ENCODE data around the gene PACSIN2.
"Not testable (repeated sequence)": the region's sequence is repeated elsewhere in the genome, so short reads cannot be mapped to it uniquely, and the experiment has no call there.

The PACSIN2 gene

DNA sequence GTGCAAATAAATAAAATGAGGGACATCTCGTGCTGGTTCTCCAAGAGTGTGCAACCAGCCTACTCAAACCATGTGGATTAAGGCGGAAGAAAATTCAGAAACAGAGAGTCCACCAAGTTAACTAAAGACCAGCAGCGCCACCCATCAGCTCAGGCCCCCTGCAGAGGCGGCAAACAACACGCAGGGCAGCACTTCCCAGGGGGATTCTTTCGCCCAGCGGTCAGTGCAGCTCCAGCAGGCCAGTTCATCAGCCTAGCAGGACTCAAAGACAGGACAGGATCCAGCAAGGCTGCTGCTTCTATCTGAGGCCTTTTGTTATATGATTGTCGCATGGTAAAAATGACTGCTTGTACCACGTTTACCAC, 51.7 kb downstream of the PACSIN2 start:
- DNase-seq, result no peak

DNA sequence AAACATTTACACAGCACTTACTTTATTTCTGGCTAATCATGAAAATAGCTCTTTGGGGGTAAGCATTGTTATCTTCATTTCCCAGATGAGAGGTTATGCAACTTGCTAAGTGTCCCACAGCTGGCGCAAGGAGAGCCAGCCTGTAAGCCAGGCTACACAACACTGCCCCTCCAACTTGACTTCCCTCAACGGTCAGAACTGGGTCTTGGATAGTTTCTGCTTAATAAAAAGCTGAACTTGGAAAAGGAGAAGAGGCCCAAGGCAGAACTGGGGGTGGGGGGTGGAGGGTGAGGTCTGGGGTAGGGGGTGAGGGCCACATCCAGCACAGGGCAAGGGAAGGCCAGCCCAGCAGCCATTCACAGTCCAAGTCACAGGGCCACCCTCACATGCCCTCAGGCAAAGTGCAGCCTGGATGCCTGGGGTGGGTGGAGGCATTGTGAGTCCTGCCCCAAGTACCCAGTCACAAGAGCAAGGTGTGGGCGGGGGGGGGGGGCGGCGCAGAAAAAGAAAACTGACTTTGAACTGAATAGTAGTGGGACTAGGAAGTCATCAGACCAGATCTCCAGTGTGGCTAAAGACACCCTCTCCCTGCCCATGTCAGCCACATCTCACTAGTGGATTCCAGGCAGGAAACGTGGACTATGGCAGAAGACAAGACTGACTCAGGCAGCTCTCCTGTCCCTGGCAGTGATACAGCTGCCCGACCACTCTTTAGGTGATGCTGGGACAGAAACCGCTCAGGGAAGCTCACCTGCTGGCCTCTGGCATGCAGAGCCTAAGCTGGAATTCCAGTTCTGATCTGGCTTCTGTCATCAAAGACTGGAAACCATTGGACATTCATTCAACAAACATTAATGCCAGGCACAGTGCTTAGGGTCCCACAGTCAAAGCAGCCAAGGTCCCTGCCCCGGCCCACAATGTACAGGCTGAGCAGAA, 52.4 kb downstream of the PACSIN2 start:
- no peak for DNase-seq

- DNase-seq, result no peak
Observed at GRCh38 chr22:42961810-42962209, 53.1 kb downstream of the PACSIN2 start.

- DNase-seq, result not testable (repeated sequence)
Observed at GRCh38 chr22:42961400-42961690, 53.6 kb downstream of the PACSIN2 start.

- DNase-seq, result no peak
Observed at GRCh38 chr22:42960531-42961399, 54.2 kb downstream of the PACSIN2 start.

GRCh38 chr22:42959576-42960509, 55.1 kb downstream of the PACSIN2 start:
- no peak for DNase-seq

- no peak for DNase-seq
Observed at GRCh38 chr22:42958937-42959336, 56.0 kb downstream of the PACSIN2 start.

- DNase-seq, result no peak
Observed at GRCh38 chr22:42957958-42958357, 57.0 kb downstream of the PACSIN2 start.

GRCh38 chr22:42957544-42957943, 57.4 kb downstream of the PACSIN2 start:
- no peak for DNase-seq

DNA sequence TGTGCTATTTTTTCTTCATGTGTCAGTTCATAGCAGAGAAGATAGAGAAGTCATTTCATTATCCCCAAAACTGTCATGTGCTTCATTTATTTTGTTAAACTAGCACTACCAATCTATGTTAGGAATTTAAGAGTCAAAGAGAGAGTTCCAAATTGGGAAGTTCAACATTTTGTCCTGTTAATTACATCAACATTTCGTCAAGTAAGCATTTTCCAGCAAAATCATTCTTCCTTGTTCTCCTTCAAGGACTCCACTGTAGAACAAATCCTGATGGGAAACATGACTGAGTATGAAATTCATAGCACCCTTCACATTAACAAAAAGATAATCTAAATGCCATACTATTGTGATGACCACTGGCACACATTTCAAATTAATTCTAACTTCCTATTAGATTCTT, 59.1 kb downstream of the PACSIN2 start:
- DNase-seq, result no peak

DNA sequence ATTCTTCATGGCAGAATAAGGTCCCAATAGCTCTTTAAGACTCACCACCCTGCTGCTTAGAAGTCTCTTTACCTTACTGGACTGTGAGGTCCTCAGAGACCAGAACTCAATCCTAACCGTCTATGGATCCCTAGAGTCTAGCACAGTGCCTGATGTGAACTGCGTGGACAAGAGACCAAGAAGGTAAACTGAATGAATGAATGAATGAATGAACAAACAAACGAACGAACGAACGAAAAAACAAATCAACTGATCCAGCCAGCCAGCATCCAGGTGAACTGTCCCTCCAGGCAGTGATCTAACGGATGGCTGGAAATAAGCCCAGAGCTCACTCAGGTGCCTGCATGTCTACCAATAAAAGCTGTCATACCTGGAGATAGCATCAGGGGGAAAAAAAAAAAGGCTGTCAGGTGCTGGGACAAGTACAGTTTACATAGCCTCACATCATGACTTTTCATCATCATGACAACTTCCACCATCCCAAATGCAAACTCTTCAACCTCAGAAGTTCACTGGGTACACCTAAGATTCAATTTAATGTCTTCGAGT, 59.8 kb downstream of the PACSIN2 start:
- no peak for DNase-seq

- DNase-seq, result not testable (repeated sequence)
Observed at GRCh38 chr22:42953751-42954150, 61.2 kb downstream of the PACSIN2 start.

DNA sequence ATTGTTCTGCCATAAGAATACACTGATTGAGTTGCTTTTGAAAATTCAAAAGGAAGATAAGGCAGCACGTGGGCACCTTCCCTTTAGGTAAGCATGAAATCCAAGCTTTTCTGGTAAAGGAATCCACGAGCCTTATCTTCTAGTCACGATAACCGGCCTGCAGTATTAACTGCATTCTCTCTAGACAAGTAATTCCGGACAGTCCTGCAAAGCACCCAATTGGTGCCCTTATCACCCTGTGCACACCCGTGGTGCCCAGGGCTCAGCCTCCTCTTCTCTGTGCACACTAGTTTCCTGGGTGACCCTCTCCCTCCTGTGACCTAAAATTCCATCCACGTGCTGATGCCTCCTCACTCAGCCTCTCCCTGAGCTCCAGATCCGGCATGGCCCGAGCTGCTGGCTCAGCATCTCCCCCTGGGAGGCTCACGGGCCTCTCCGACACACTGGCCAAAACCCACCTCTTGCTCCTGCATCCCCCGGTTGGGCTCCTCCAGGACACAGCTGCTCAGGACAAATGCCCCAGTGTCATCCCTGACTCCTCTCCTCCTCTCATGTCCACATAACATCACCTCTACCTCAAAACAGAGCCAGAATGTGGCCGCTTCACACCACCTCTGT, 63.7 kb downstream of the PACSIN2 start:
- DNase-seq, result no peak

DNA sequence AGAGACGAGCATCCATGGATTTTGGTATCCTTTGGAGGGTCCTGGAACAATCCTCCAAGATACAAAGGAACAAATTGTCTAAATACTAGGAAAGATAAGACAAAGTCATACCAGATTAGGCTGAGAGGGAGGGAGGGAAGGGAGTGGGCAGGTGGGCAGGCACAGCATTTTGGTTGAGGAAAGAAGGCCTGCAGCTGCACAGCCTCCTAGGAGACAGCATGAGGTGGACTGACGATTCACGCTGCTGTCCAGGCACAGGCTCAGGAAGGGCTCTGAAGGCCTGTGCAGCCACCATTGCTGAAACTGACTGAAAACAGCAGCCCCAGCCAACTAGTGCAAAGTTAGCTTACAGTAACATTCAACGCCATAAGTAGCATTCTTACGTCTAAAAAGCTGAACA, 64.7 kb downstream of the PACSIN2 start:
- no peak for DNase-seq

DNA sequence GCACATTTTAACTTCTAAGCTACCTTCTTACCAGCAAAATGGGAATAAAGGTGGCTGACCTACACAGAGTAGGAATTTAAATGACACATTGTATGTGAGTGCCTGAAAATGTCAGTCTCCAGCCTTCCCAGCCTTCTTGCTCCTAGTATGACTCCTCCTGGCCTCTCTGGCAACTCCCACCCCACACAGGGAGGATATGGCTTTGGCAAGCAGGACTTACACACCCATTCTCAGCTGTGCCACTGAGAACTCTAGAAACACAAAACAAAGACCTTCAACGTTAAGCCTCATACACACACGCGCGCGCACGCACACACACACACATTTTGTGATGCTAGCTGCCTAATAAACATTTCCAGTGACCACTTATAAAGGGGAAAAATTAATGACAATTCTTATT, 65.8 kb downstream of the PACSIN2 start:
- DNase-seq, result no peak

DNA sequence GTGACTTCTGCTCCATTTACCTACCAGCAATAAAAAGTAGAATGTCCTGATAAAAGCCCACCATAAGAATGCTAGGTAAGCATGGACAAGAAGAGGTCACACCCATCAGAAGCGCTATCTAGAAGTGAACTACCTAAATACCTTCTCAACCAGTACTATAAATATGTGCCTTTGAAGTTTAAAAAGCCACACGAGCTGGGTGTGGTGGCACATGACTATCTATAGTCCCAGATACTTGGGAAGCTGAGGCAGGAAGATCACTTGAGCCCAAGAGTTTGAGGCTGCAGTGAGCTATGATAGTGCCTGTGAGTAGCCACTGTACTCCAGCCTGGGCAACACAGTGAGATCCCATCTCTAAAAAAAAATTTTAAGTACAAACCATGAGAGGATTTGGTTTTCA, 66.7 kb downstream of the PACSIN2 start:
- no peak for DNase-seq

- peak; percentile 74 for DNase-seq
Observed at GRCh38 chr22:42947211-42947990, 67.5 kb downstream of the PACSIN2 start.

DNA sequence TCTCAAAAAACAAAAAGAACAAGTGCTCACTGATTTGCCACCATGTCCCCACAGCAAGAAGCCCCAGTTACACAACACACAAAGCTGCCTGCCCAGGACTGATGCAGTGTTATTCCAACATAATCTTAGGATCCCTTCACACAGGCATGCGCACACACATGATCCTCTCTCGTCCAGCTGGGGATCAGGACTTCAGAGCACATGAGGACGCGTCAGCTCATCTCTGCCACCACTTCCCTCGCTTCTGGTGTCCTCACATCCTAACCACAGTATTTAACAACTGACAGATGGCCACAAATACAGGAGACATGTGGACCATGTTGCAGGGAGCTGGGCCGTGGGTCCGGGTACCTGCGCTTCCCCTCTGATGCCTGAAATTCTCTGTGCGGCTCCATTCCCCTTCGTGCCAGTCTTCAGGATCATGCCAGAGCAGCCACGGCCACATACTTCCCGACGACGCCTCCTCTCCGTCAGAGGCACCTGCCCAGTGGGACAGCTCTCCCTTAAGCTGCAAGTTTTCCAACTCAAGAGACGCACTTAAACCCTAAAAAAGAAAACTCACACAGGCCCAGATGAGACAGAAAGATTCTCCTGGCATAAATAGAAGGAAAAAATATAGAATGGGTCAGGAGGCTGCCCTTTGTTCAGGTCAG, 68.3 kb downstream of the PACSIN2 start:
- no peak for DNase-seq

- DNase-seq, result no peak
Observed at GRCh38 chr22:42945736-42946135, 69.2 kb downstream of the PACSIN2 start.

DNA sequence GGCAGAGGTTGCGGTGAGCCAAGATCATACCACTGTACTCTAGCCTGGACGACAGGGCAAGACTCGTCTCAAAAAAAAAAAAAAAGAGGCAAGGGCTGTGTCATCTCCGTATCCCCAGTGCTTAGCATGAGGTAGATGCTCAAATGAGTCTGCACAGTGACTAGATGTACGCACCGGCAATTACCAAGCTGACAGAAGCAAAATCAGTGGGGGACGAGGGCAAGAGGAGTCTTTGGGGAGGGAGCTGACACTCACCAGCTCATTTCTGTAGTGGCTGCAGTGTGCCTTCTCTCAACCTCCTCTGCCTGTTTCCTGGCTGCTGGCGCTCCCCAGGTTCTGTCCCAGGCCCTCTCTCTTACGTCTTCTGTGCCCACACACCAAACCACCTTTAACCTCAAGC, 69.9 kb downstream of the PACSIN2 start:
- no peak for DNase-seq

DNA sequence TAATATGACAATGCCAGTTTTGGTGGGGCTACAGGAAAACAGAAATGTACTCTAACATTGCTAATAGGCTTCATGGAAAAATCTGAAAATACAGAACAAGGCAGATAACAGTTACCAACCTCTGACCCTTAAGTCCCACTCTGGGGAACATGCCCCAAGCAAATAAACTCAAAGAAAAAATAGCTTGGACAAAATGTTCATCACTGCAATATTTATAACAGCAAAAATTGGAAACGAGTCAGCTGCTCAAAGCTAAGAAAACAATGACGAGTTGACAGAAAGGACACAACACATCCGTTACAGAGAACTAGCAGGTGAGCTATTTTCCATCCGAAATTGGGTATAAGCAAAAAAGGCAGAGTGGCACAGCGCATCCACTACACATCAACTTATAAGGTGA, 70.5 kb downstream of the PACSIN2 start:
- no peak for DNase-seq
